Cardiac fibroblast (primary cell): ENCODE results near the gene CMTR1.

Experiments
- DNase-seq, 2 donors: peaks; one replicate each; pipeline versions ENCODE4 v3.0.0 to v3.0.0-alpha.2; 2010; ENCODE audit warnings: low read depth in 2 of 2
- H3K4me3 ChIP-seq, 2 donors: replicated peaks in 1 of 2; 1 replicate in 1 of 2; 2 replicates in 1 of 2; pipeline ENCODE4 v1.5.1; 2011; ENCODE audit warnings: low read depth in 2 of 2, low read length in 2 of 2, mild to moderate bottlenecking in 2 of 2, moderate library complexity in 1 of 2
- CTCF ChIP-seq: IDR thresholded peaks from one replicate; pipeline ENCODE4 v1.5.1; 2011; ENCODE audit warnings: low read depth, mild to moderate bottlenecking, low read length, inconsistent platforms

Gene CMTR1

GRCh38 chr6:37504024-37504423 is 71.0 kb downstream of the CMTR1 start:
- DNase-seq = no peak
- TF ChIP-seq CTCF = no peak
- H3K4me3 ChIP-seq = no peak overlapping the region

- H3K4me3 ChIP-seq = no peak overlapping the region
- TF ChIP-seq CTCF = no peak
These were observed 73.5 kb downstream of the CMTR1 start for GRCh38 chr6:37506479-37506878.

GRCh38 chr6:37507077-37507476 is 74.1 kb downstream of the CMTR1 start:
- DNase-seq = no peak
- no peak for TF ChIP-seq CTCF
- H3K4me3 ChIP-seq = no peak overlapping the region

More at GRCh38 chr6:37506479-37506878, 73.5 kb downstream of the CMTR1 start:
- DNase-seq = no peak

- DNase-seq = no peak
- TF ChIP-seq CTCF = no peak
- no peak overlapping the region for H3K4me3 ChIP-seq
These were observed 74.8 kb downstream of the CMTR1 start for GRCh38 chr6:37507690-37508421.

GRCh38 chr6:37511201-37511600 is 78.2 kb downstream of the CMTR1 start:
- no peak for DNase-seq
- no peak overlapping the region for H3K4me3 ChIP-seq
- no peak for TF ChIP-seq CTCF

- no peak overlapping the region for H3K4me3 ChIP-seq
- TF ChIP-seq CTCF = no peak
- no peak for DNase-seq
These were observed 78.9 kb downstream of the CMTR1 start for GRCh38 chr6:37511910-37512399.
